ENCODE results near the gene LCN6.

Gene LCN6

GRCh38 chr9:136748666-136749611 lies 614 bp upstream of the LCN6 start:
- DNase-seq (ENCODE audit: low spot score): no peak
- H3K4me3 ChIP-seq: no peak overlapping the region
- peak overlapping the region in 1 of 2 donors; percentile 25 for H3K27ac ChIP-seq
- TF ChIP-seq CTCF (IDR thresholded peaks at IDR 0.05): no peak

GRCh38 chr9:136747161-136748060 lies 914 bp downstream of the LCN6 start:
- no peak overlapping the region for H3K27ac ChIP-seq
- no peak for DNase-seq (ENCODE audit: low spot score)
- no peak overlapping the region for H3K4me3 ChIP-seq
- no peak for TF ChIP-seq CTCF (IDR thresholded peaks at IDR 0.05)

- no peak overlapping the region for H3K27ac ChIP-seq
- DNase-seq (ENCODE audit: low spot score): no peak
These were observed 1.7 kb downstream of the LCN6 start for GRCh38 chr9:136746621-136747020.

GRCh38 chr9:136746155-136746490 lies 2.2 kb downstream of the LCN6 start:
- Histone ChIP-seq H3K4me3 (no peak overlapping the region), H3K27ac (no peak overlapping the region)
- no peak for DNase-seq (ENCODE audit: low spot score)
- TF ChIP-seq CTCF (IDR thresholded peaks at IDR 0.05): no peak

More at GRCh38 chr9:136746621-136747020, 1.7 kb downstream of the LCN6 start:
- no peak overlapping the region for H3K4me3 ChIP-seq
- TF ChIP-seq CTCF (IDR thresholded peaks at IDR 0.05): no peak

- Histone ChIP-seq H3K27ac (peak overlapping the region in 1 of 2 donors; percentile 13), H3K4me3 (peak overlapping the region; percentile 14)
- no peak for DNase-seq (ENCODE audit: low spot score)
- TF ChIP-seq CTCF (IDR thresholded peaks at IDR 0.05): no peak
These were observed 2.8 kb downstream of the LCN6 start for GRCh38 chr9:136745389-136746154.

GRCh38 chr9:136744773-136745172 lies 3.6 kb downstream of the LCN6 start:
- Histone ChIP-seq H3K27ac (no peak overlapping the region), H3K4me3 (peak overlapping the region; percentile 14)
- TF ChIP-seq CTCF (IDR thresholded peaks at IDR 0.05): no peak
- no peak for DNase-seq (ENCODE audit: low spot score)

All from coronary artery (tissue), 2 donors.